Astrocyte of the spinal cord (primary cell): Measurements from ENCODE around the gene PPP3CA.
"Not testable (repeated sequence)": the region's sequence is repeated elsewhere in the genome, so short reads cannot be mapped to it uniquely, and the experiment has no call there.

Experiments
- DNase-seq: peaks from one replicate; pipeline ENCODE4 v3.0.0; 2011; ENCODE audit warnings: low read depth, low spot score
- H3K4me3 ChIP-seq: 2 replicates; pipeline ENCODE4 v1.5.1; 2011; ENCODE audit warnings: low read depth, mild to moderate bottlenecking, low read length, moderate library complexity
- in situ Hi-C: cut with HindIII; loops from 2 replicates; pipeline ENCODE4 v1.10.0; 2017; ENCODE audit warnings: low sequenced_read_pairs
- TF ChIP-seq, protein P1 (sequence below): IDR thresholded peaks from 2 replicates; pipeline ENCODE4 v1.5.1; 2012; ENCODE audit warnings: low read depth, mild to moderate bottlenecking, low read length, inconsistent platforms

PPP3CA gene

DNA sequence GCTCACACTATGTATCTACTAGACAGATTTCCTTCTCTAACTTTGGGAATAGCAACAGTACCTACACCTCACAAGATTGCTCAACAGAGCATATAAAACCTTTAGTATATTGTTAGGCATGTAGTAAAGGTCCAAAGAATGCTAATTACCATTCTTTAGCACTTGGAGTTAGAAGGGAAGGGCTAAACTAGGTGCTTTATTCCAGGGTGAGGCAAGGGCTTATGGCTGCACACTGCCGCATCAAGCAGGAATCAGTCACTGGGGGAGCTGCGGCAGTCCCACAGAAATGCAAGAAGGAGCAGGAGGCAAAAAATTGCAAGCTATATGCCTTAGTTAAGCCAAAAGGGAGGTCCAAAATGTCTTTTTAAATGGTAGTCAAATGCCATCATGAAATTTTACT lies 162.7 kb downstream of the PPP3CA start:
- no peak for DNase-seq
- no peak overlapping the region for H3K4me3 ChIP-seq
- in situ Hi-C loops: no loop called here
- TF ChIP-seq, protein P1, sequence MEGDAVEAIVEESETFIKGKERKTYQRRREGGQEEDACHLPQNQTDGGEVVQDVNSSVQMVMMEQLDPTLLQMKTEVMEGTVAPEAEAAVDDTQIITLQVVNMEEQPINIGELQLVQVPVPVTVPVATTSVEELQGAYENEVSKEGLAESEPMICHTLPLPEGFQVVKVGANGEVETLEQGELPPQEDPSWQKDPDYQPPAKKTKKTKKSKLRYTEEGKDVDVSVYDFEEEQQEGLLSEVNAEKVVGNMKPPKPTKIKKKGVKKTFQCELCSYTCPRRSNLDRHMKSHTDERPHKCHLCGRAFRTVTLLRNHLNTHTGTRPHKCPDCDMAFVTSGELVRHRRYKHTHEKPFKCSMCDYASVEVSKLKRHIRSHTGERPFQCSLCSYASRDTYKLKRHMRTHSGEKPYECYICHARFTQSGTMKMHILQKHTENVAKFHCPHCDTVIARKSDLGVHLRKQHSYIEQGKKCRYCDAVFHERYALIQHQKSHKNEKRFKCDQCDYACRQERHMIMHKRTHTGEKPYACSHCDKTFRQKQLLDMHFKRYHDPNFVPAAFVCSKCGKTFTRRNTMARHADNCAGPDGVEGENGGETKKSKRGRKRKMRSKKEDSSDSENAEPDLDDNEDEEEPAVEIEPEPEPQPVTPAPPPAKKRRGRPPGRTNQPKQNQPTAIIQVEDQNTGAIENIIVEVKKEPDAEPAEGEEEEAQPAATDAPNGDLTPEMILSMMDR: no peak

DNA sequence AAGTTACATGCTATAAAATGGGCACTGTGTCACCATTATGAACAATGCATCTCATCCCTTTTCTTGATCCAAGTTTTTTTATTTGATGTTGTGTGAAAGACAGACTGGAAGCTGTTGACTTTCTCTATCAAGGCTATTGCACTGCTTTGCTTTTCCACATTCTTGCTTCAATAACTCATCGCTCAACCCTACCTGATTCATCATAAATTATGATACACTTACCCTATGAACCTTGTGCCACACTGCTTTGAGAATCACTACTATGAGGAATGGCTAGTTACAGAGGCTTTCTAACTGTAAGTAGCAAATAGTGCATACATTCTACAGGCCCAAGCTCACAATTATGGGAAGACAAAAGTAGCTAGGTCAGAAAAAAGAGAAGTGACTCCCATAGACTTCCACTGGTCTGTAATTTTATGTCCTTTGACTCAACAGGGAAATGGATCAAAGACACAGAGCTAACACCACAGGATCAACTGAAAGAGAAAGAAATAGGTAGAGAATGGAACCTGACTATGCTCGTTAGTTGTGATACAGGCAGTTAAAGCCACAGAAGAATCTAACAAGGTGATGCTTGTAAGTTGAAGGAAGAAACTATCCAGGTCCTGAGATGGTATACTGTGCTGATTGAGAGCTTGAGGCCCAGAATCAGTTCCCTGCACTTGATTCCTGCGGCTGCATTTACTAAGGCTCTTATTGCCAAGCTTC lies 163.5 kb downstream of the PPP3CA start:
- no peak overlapping the region for H3K4me3 ChIP-seq
- TF ChIP-seq, protein P1: no peak
- in situ Hi-C loops: no loop called here
- DNase-seq: no peak

DNA sequence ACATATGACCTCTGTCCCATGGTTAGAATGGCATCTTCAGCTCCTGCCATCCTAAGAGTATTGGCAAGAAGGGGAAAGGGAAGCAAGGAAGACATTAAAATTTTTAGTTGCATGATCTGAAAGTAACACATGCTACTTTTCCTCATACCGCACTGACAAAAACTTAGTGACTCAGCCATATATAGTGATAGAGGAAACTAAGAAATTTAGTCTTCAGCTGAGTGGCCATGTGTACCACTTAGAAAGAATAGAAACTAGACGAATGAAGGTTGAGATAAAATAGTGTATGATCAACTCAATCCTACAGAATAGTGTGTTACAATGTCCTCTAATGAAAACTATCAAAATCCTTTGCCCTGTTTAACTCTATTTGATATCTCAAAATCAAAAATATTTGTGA lies 164.1 kb downstream of the PPP3CA start:
- H3K4me3 ChIP-seq: no peak overlapping the region
- DNase-seq: no peak
- TF ChIP-seq, protein P1: no peak
- in situ Hi-C loops: no loop called here

DNA sequence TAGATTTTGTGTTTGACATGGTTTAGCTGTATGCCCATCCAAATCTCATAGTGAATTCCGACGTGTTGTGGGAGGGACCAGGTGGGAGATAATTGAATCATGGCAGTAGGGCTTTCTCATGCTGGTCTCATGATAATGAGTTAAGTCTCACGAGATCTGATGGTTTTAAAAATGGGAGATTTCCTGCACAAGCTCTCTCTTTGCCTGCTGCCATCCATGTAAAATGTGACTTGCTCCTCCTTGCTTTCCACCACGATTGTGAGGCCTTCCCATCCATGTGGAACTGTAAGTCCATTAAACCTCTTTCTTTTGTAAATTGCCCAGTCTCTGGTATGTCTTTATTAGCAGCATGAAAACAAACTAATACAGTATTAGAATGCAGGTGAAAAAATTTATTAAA lies 164.6 kb downstream of the PPP3CA start:
- H3K4me3 ChIP-seq, in situ Hi-C loops, DNase-seq: not testable (repeated sequence)

DNA sequence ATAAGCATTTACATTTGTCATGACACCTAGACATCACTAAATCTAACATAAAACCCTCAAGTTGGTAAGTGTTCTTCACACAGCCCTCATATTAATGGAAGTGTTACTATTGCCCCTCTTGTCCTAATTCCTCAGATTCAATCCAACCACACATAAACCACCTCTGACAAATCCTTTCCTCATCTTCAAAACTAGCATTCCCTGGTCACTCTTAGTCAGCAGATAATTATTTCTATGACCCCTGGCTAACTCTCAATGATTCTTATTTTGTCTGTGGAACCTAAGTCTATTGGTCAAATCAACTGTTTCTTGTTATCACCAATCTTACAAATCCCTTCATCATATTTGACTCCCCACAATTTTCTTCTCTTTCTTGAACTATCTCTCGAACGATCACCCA lies 168.6 kb downstream of the PPP3CA start:
- in situ Hi-C loops: no loop called here
- peak; percentile 58 for DNase-seq
- no peak overlapping the region for H3K4me3 ChIP-seq
- TF ChIP-seq, protein P1: no peak

DNA sequence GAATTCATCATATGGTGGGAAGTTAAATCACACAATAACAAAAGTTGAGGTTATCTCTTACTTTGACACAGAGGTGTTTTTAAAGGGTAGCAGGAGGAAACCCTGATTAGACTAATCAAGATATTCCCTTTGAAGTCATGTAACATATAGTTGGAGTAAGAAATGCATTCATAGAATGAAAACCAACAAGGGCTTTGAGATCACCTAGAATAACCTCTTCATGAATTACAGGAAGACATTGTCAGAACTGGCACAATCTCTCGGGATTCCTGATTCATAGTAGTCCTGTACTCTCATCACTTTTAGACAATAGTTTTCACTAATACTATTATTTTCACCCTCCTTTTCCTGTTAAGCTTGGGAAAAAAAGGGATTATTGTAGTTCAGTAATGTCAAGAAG lies 170.2 kb downstream of the PPP3CA start:
- no peak for DNase-seq
- H3K4me3 ChIP-seq: no peak overlapping the region
- in situ Hi-C loops: no loop called here
- TF ChIP-seq, protein P1: no peak

DNA sequence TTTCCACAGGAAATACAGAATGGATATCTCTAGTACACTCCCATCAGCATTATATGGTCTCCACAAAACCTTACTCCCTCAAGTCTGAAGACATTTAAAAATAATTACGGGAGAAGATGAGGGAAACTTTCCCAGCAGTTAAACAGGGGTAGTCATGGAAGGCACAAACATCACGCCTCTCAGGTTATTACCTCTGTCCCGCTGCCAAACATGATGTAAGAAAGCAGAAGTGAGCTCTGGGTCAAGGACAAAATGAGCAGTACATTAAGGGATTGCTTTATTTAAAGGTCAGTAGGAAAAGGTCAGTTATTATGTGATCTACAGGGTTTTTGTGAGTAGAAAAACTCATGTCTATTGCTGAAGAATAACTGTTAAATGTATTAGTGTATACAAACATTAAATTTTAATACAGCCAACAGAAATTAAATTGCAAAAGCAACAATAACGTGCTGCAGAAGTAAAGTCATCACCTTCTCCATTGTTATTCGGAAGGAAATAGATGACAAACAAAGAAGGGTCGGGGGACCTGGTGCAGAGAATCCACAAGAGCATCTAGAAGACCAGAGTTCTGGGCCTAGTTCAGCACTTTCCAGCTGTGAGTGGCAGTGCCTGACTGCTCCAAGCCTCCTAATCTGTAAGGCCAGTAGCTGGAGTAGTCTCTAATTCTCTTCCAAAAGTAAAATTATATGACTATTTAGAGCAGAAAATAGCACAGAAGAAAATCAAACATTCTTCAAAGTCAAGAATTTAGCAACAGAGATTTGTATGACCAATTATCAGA lies 171.2 kb downstream of the PPP3CA start:
- no peak overlapping the region for H3K4me3 ChIP-seq
- in situ Hi-C loops: no loop called here
- DNase-seq: no peak
- TF ChIP-seq, protein P1: no peak
